Peyer's patch (tissue), 4 donors: ENCODE results near the gene SPEM2. TPM values are rescaled to one million over a fixed set of nuclear protein-coding genes. Genes with fewer than 3 reads are reported as not detected.

Experiments
- DNase-seq, 3 donors: peaks; one replicate each; pipeline ENCODE4 v3.0.0-alpha.2; 2017 to 2019
- H3K27ac ChIP-seq, 4 donors: fragments of 200-600 bp; sonication (generic); one replicate each; pipeline ENCODE4 v1.5.1; 2016 to 2019
- H3K27me3 ChIP-seq, 2 donors: fragments of 200-600 bp; sonication (generic); one replicate each; pipeline ENCODE4 v1.5.1; 2019
- H3K36me3 ChIP-seq, 3 donors: fragments of 200-600 bp; sonication (generic); one replicate each; pipeline ENCODE4 v1.5.1; 2016 to 2019
- H3K4me1 ChIP-seq, 4 donors: fragments of 200-600 bp; sonication (generic); one replicate each; pipeline ENCODE4 v1.5.1; 2016 to 2019
- H3K4me3 ChIP-seq, 4 donors: fragments of 200-600 bp; sonication (generic); 1 replicate in 3 of 4; 2 replicates in 1 of 4; pipeline ENCODE4 v1.5.1; 2016 to 2019; ENCODE audit warnings: mild to moderate bottlenecking in 1 of 4
- H3K9me3 ChIP-seq, 4 donors: fragments of 200-600 bp; sonication (generic); one replicate each; pipeline ENCODE4 v1.5.1; 2016 to 2019; ENCODE audit warnings: mild to moderate bottlenecking in 1 of 4
- POLR2A ChIP-seq, 2 donors: fragments of 450-650 bp; IDR thresholded peaks; one replicate each; pipeline ENCODE4 v1.5.1; 2017; ENCODE audit warnings: antibody characterized with exemption in 2 of 2, mild to moderate bottlenecking in 2 of 2, moderate library complexity in 2 of 2
- total RNA-seq, 4 donors: library from RNA; depleted of rRNA; stranded (reverse); fragments of >200 nt; gene quantifications; one replicate each; pipeline ENCODE4 v1.1.0, GENCODE V29; 2016
- TF ChIP-seq, protein P1 (sequence below), 6 experiments: fragments of 450-650 bp in 4 of 6; fragments of 200-600 bp in 2 of 6; sonication (generic) in 1 of 6; IDR thresholded peaks; one replicate each; pipeline ENCODE4 v1.5.1; 2017 to 2019; ENCODE audit warnings: antibody characterized with exemption in 6 of 6, mild to moderate bottlenecking in 3 of 6, moderate library complexity in 1 of 6

The SPEM2 gene
- total RNA-seq, 4 donors from 2014 or later: not detected

DNA sequence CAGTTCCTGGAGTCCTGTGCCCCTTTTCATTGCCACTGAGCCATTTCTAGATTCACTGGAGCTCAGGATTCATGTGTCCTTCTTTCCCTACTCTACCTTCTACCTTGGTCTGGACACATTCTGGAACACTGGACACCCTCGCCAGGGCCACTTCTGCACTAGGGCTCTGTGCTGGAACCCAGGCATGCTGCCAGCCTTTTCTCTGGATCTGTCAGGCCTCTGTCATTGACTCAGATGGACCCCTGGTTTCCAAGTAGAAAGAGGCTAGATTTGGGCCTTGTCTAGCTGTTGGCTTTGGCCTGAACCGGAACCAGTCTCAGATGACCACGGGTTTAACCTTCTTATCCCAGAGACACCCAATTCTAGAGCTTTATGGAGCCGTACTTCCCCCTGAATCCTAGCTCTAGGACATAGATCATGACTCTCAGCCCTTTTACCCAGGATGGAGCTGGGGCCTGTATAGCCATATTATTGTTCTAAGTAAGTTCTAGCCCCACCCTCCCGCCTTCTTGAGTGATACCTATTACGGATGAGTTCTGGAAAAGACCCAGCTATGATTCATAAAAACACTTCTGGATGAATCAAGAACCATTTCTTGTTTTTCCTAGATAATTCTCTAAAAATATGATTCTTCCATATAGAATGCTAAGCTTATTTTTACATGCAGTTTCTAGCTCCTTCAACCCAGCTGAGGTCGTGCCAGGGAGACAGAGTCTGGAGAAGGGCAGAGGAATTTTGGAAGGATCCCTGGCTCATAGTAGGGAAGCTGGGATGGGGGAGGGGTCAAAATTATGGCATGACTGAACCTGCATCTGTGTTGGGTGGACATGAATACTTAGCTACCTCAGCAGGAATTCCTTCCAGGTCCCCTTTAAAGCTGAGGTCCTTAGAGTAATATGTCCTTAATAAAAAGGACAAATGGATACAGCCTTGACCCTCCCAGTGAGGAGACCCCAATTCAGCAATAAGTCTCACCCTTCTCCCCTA, 18.4 kb downstream of the SPEM2 start:
- Histone ChIP-seq H3K4me1 (peaks cover 4 to 30% (median 23%) of the 10 kb centered on the region in 4 donors), H3K9me3 (no peaks in the 10 kb centered on the region), H3K27me3 (peaks cover 0 to 27% of the 10 kb centered on the region in 2 donors), H3K36me3 (no peaks in the 10 kb centered on the region), H3K27ac (no peak overlapping the region), H3K4me3 (no peak overlapping the region)
- no peak for TF ChIP-seq POLR2A (IDR thresholded peaks at IDR 0.05)
- TF ChIP-seq, protein P1, sequence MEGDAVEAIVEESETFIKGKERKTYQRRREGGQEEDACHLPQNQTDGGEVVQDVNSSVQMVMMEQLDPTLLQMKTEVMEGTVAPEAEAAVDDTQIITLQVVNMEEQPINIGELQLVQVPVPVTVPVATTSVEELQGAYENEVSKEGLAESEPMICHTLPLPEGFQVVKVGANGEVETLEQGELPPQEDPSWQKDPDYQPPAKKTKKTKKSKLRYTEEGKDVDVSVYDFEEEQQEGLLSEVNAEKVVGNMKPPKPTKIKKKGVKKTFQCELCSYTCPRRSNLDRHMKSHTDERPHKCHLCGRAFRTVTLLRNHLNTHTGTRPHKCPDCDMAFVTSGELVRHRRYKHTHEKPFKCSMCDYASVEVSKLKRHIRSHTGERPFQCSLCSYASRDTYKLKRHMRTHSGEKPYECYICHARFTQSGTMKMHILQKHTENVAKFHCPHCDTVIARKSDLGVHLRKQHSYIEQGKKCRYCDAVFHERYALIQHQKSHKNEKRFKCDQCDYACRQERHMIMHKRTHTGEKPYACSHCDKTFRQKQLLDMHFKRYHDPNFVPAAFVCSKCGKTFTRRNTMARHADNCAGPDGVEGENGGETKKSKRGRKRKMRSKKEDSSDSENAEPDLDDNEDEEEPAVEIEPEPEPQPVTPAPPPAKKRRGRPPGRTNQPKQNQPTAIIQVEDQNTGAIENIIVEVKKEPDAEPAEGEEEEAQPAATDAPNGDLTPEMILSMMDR (IDR thresholded peaks at IDR 0.05): no peak
- no peak for DNase-seq

DNA sequence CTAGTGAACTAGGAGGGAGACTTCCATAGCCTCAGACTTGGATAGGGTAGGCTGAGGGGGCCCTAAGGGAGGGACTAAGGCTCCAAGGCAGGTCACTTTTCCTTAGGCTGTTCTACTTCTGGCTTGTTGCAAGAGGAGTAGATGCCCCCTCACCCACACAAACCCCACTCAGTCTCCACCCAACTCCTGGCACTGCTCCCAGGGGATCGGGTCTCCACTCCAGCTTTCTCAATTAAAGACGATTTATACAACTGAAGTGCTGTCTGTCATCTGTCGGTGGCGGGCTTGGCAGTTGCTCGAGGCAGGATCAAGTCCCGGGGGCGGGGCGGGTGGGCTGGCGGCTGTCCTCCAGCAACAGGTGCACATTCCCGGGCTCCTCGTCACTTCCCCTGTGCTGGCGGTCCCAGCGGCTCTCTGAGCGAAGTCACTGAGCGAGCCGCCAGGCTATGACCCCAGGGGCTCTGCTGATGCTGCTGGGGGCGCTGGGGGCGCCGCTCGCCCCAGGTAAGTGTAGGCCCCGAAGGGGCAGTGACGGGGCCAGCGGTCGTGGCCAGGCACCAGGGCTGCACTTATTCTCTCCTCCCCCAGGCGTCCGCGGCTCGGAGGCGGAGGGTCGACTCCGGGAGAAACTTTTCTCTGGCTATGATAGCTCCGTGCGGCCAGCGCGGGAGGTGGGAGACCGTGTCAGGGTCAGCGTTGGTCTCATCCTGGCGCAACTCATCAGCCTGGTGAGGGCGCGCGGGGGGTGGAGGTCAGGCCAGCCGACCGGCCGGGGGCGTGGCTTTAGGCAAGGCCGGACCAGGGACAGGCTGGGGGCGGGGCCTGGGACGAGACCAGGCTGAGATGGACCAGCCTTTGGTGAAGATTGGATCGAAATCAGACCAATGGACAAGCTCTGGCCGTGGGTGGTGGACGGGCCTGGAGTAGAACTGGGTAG, 19.5 kb downstream of the SPEM2 start, which contains the start of gene CHRNB1:
Gene CHRNB1, plus strand, starts transcription at position 380 of the 937 bp plus-strand sequence. Its CDS starts 67 bp downstream, at position 447.
- Histone ChIP-seq H3K9me3 (no peaks in the 10 kb centered on the region), H3K27ac (peak within 1 kb of the TSS in 1 of 4 donors; percentile 66), H3K27me3 (peaks cover 0 to 16% of the 10 kb centered on the region in 2 donors), H3K36me3 (no peaks in the 10 kb centered on the region), H3K4me3 (peak within 1 kb of the TSS; percentile 20 to 54 (median 42)), H3K4me1 (peaks cover 0 to 22% (median 16%) of the 10 kb centered on the region in 4 donors)
- peak; percentile 58 to 89 (median 84) for DNase-seq
- TF ChIP-seq POLR2A (IDR thresholded peaks at IDR 0.05): no peak
- TF ChIP-seq, protein P1 (IDR thresholded peaks at IDR 0.05): peak in 2 of 6 experiments; percentile 10 to 13

DNA sequence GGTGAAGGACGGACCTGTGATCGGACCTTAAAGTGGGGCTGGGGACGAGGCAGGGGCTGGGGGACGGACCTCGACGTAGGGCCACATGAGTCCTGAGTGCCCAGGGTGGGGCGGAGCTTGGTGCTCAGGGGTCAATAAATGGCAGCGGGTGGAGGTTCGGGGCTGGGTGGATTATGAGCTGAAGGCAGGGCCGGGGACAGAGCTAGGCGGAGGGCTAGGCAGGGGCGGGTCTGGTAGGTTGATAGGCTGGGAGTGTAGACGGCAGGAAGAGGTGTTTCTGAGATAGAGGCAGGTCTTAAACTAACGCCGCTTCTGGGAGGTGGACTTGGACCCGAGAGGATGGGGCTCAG, 20.2 kb downstream of the SPEM2 start:
- peak overlapping the region in 1 of 4 donors; percentile 66 for H3K27ac ChIP-seq
- H3K36me3 ChIP-seq: no peaks in the 10 kb centered on the region
- H3K4me1 ChIP-seq: peaks cover 0 to 15% (median 10%) of the 10 kb centered on the region in 4 donors
- peak in 2 of 3 donors; percentile 79 to 83 for DNase-seq
- H3K9me3 ChIP-seq: no peaks in the 10 kb centered on the region
- no peak for TF ChIP-seq POLR2A (IDR thresholded peaks at IDR 0.05)
- TF ChIP-seq, protein P1 (IDR thresholded peaks at IDR 0.05): no peak
- peaks cover 0 to 9% of the 10 kb centered on the region in 2 donors for H3K27me3 ChIP-seq
- peak overlapping the region in 3 of 4 donors; percentile 41 to 54 (median 44) for H3K4me3 ChIP-seq

DNA sequence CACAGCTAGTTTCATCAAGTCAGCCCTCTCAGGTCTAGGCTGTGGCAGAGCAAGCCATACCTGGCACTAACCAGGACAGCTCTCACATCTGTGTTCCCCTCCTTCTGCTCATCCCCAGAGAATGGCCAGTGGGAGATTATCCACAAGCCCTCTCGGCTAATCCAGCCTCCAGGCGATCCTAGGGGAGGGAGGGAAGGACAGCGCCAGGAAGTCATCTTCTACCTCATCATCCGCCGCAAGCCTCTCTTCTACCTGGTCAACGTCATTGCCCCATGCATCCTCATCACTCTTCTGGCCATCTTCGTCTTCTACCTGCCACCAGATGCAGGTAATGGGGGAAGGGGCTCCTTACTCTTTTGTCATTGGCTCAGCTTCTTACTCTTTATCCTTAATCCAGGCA, 23.0 kb downstream of the SPEM2 start:
- DNase-seq: no peak
- no peak overlapping the region for H3K27ac ChIP-seq
- no peaks in the 10 kb centered on the region for H3K36me3 ChIP-seq
- peaks cover 0 to 8% of the 10 kb centered on the region in 2 donors for H3K27me3 ChIP-seq
- H3K4me3 ChIP-seq: no peak overlapping the region
- H3K4me1 ChIP-seq: peaks cover 0 to 13% (median 8%) of the 10 kb centered on the region in 4 donors
- TF ChIP-seq, protein P1 (IDR thresholded peaks at IDR 0.05): no peak
- no peaks in the 10 kb centered on the region for H3K9me3 ChIP-seq

DNA sequence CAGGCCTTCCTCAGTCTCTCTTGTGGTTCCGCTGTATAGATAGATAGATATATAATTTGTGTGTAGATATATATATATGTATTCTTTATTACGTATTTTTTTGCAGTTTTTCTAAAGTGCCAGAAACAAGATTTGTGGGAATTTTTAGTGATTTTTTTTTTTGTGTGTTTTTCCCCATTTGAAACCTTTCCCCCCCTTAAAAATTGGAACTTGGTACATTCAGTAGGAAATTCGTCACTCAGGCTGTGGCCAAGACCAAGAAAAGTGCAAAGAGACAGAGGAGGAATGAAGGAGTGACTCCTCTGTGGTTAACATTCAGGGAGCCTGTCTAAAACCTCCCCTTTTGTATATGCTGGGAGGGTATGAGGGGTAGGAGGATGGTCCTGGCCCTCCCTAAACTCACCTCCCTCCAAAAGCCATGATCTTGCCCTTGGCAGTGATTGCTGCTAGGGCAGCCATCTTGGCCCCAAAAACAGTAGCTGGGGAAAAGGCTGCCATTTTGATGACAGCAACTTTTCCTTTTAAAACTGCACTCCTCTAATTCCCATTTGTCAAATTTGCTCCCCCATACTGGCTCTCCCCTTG, 34.6 kb downstream of the SPEM2 start:
- H3K27ac ChIP-seq: no peak overlapping the region
- no peak for TF ChIP-seq POLR2A (IDR thresholded peaks at IDR 0.05)
- TF ChIP-seq, protein P1 (IDR thresholded peaks at IDR 0.05): no peak
- H3K4me3 ChIP-seq: no peak overlapping the region
- peaks cover 0 to 10% (median 3%) of the 10 kb centered on the region in 4 donors for H3K4me1 ChIP-seq
- no peaks in the 10 kb centered on the region for H3K27me3 ChIP-seq
- no peaks in the 10 kb centered on the region for H3K9me3 ChIP-seq
- no peak for DNase-seq
- peaks cover 0 to 15% (median 0%) of the 10 kb centered on the region in 3 donors for H3K36me3 ChIP-seq
